C4-2B (cell line): ENCODE measurements around the gene CEACAM6.
"Not testable (repeated sequence)": the region's sequence is repeated elsewhere in the genome, so short reads cannot be mapped to it uniquely, and the experiment has no call there.

Experiments used
- H3K27ac ChIP-seq: fragments of 450-650 bp; 2 replicates; pipeline ENCODE4 v1.5.1; 2017
- ZFX ChIP-seq: fragments of 450-650 bp; IDR thresholded peaks from 2 replicates; pipeline ENCODE4 v1.6.1; 2017
- TF ChIP-seq, protein P1 (sequence below): fragments of 450-650 bp; conservative IDR thresholded peaks from 2 replicates; pipeline ENCODE4 v1.5.1; 2017; ENCODE audit warnings: mild to moderate bottlenecking

CEACAM6 gene

DNA sequence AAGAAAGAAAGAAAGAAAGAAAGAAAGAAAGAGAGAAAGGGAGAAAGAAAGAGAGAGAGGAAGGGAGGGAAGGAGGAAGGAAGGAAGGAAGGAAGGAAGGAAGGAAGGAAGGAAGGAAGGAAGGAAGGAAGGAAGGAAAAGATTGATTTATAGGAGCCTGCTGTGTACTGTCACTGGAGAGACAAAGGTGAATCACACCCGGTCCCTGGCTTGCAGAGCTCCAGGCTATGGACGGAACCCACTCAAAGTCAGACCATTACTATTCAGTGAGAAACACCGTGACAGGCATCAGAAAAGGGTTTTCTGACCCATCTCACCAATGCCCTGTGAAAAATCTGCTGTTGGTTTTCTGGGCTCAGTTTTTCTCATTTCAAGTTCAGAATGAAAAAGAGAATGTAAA lies 7.3 kb upstream of the CEACAM6 start:
- no peak for TF ChIP-seq ZFX
- H3K27ac ChIP-seq, result no peak overlapping the region

DNA sequence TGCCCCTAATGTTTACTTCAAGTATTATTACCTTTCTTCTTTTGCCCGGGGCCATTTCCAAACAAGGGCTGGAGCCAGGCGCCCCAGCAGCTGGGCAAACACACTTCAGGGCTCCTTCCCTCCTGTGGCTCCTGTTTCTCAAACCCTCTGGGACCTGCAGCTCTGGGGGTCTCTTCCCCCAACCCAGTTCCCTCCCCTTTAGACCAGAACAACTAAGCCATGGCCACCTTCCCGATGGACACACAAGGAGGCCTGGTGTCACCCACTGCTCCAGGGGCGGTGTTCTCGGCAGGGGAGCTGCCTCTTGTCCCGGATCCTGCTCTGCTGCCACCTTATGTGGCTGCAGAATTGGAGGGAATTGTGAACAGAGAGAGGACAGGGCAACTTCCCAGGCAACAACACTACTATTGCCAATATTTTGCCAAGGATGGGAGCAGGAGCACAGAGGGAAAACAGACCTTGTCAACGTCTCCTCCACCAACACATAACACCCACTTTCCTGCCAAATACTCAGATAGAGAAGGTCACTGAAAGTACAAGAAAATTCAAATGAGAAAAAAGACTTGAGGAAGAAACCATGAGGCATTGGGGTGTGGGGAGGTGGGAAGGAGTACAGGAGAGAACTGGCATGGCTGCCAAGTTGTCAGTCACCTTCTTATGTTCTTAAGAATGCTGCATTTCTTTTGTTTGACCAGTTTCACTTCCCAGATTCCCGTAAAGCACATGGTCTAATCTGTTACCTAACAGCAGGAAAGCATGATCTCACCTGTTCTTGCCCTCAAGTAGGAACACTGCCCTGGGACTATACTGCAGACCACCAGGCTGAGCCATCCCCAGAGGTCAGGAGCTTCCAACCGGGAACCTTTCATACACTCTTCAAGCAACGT lies 4.8 kb upstream of the CEACAM6 start:
- not testable (repeated sequence) for H3K27ac ChIP-seq

DNA sequence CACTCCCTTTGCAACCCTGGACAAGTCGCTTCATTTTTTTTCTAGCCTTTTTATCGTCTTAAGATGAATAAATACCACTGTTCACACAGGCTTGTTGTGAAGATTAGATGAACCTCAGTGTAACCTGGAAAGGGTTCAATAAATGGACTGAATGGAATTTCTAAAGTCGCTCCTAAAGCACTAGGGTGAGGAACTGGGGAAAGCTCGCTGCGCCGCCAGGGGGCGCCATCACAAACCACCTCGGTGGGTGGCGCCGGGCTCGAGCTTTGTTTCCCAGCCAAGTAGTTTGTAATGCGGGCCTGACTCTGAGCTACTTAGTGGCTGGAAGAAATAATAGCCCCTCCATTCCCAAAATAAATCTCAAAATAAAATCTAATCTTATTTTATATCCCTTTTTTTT lies 2.2 kb upstream of the CEACAM6 start:
- TF ChIP-seq ZFX, result no peak
- TF ChIP-seq, protein P1, sequence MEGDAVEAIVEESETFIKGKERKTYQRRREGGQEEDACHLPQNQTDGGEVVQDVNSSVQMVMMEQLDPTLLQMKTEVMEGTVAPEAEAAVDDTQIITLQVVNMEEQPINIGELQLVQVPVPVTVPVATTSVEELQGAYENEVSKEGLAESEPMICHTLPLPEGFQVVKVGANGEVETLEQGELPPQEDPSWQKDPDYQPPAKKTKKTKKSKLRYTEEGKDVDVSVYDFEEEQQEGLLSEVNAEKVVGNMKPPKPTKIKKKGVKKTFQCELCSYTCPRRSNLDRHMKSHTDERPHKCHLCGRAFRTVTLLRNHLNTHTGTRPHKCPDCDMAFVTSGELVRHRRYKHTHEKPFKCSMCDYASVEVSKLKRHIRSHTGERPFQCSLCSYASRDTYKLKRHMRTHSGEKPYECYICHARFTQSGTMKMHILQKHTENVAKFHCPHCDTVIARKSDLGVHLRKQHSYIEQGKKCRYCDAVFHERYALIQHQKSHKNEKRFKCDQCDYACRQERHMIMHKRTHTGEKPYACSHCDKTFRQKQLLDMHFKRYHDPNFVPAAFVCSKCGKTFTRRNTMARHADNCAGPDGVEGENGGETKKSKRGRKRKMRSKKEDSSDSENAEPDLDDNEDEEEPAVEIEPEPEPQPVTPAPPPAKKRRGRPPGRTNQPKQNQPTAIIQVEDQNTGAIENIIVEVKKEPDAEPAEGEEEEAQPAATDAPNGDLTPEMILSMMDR, result peak; percentile 64
- H3K27ac ChIP-seq, result no peak overlapping the region

DNA sequence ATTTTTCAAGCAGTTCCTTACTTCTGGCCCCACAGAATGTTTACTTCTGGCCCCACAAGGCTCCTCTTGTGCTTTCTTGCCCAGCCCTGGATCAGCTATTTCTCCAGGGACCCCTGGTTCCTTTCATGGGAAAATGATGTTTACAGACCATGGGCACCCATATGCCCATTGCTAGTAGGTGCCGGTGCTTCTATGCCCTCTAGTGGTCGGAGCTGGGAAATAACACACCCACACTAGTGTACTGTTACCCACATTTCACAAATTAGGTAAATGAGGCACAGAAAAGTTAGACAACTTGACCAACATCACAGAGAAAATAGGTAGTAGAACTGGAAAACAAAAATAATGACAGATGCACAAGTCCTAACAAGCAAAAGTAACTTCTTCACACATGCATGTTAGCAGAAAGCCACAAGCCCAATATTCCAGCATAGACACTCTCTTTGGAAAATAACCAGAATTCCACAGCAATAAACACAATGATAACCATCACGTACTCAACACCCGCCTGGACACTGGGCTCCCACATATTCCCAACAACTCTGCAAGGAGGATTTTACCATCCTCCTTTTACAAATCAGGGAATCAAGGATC lies 1.3 kb upstream of the CEACAM6 start:
- TF ChIP-seq, protein P1, result peak; percentile 66
- TF ChIP-seq ZFX, result no peak
- H3K27ac ChIP-seq, result no peak overlapping the region

DNA sequence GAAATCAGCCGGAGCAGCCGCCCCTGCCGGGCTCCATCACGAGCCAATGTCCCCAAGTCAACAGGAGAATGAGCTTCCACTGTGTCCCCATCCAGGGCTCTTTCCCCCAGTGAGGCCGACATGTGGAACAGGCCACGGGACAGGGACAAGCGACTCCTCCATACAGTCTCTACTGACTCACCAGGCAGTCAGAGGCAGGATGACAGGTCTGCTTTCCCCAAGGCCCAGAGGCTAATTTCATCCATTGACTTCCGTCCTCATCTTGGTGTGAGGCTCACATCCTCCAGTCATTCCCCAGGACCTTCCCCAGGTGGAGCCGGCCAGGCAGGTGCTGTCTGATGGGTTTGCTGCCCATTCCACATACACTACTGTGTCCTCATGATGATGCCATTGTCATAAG lies 3.5 kb downstream of the CEACAM6 start:
- TF ChIP-seq, protein P1, result no peak
- TF ChIP-seq ZFX, result no peak
- no peak overlapping the region for H3K27ac ChIP-seq

DNA sequence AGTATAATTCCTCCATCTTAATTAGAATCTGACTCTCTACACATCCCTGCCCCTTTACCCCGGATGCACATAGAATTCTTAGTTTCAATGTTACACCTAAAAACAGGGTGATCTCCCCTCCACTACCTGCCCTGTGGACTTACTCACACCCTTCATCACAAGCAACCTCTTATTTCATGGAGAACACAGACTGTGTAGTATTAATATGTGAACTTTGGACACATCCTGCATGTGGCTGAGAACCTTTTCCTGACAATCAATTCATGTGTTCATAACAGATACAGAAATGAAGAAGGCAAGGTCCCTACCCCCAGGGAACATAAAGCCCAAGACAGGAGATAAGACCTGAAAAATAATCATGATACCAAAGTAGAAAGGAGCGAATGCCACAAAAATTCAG lies 11.8 kb downstream of the CEACAM6 start:
- no peak overlapping the region for H3K27ac ChIP-seq
- TF ChIP-seq, protein P1, result no peak
- TF ChIP-seq ZFX, result no peak

DNA sequence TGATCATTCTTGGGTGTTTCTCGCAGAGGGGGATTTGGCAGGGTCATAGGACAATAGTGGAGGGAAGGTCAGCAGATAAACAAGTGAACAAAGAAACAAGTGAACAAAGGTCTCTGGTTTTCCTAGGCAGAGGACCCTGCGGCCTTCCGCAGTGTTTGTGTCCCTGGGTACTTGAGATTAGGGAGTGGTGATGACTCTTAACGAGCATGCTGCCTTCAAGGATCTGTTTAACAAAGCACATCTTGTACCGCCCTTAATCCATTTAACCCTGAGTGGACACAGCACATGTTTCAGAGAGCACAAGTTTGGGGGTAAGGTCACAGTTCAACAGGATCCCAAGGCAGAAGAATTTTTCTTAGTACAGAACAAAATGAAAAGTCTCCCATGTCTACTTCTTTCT lies 12.8 kb downstream of the CEACAM6 start:
- not testable (repeated sequence) for H3K27ac ChIP-seq

DNA sequence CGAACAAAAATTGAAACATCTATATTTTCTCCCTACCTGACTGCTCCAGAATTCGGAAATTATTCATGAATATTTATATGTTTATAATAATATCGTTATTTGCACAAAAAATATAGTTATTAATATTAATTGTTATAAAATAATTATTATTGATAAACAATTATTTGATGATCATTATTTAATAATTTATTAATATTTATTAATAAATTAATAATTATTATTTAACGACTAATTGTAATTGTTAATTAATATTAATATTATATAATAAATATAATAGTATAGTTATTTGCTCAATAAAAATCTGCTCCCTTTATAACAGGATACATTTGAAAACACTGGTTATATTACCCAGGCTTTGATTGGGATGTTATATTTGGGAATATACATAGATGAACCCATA lies 14.3 kb downstream of the CEACAM6 start:
- TF ChIP-seq, protein P1, result no peak
- TF ChIP-seq ZFX, result no peak
- H3K27ac ChIP-seq, result no peak overlapping the region

DNA sequence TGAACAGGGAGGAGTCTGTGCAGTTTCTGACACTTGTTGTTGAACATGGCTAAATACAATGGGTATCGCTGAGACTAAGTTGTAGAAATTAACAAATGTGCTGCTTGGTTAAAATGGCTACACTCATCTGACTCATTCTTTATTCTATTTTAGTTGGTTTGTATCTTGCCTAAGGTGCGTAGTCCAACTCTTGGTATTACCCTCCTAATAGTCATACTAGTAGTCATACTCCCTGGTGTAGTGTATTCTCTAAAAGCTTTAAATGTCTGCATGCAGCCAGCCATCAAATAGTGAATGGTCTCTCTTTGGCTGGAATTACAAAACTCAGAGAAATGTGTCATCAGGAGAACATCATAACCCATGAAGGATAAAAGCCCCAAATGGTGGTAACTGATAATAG lies 16.1 kb downstream of the CEACAM6 start:
- no peak overlapping the region for H3K27ac ChIP-seq
- TF ChIP-seq, protein P1, result no peak
- no peak for TF ChIP-seq ZFX
